GM19438 (cell line): ENCODE results near the gene MT1A.
"Not testable (repeated sequence)": the region's sequence is repeated elsewhere in the genome, so short reads cannot be mapped to it uniquely, and the experiment has no call there.

Source experiments
- ATAC-seq: cut with Tn5 transposase; IDR thresholded peaks from one replicate; pipeline ENCODE4 v1.9.1; 2021; ENCODE audit warnings: low read depth; ENCODE audit not compliant: unreplicated experiment

Gene MT1A

DNA sequence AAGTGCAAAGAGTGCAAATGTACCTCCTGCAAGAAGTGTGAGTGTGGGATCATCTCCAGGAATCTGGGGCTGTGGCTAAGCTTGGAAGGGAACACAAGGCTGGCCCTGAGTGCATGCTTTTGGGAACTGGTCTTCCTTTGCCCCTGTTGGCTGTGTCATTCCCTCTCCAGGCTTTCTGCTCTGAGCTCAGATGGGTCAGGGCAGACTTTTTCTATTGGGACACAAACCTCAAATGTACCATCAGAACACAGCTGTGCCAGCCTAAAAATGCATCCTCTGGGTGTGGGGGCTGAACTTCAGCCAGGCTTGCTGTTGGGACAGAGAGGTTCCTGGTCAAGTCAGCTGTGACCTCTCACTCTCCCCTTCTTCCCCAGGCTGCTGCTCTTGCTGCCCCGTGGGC lies 14.1 kb downstream of the MT1A start:
- ATAC-seq, result no peak

DNA sequence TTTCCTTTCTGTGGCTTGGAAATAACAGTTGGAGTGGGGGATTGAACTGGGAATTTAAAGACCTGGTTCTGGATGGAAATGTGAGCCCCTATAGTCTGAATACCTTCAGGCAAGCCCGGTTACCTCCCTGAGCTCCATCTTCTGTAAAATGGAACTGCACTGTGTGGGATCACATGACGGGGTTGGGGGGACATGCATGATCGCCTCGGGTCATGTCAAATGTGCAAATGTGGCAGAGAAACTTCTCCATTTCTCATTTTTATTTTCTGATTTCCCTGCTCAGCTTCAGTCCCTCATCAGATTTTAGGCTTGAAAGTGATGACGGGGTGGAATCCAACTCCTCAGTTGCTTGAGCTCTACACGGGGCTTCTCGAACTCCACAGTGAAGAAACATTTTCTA lies 14.8 kb downstream of the MT1A start:
- no peak for ATAC-seq

DNA sequence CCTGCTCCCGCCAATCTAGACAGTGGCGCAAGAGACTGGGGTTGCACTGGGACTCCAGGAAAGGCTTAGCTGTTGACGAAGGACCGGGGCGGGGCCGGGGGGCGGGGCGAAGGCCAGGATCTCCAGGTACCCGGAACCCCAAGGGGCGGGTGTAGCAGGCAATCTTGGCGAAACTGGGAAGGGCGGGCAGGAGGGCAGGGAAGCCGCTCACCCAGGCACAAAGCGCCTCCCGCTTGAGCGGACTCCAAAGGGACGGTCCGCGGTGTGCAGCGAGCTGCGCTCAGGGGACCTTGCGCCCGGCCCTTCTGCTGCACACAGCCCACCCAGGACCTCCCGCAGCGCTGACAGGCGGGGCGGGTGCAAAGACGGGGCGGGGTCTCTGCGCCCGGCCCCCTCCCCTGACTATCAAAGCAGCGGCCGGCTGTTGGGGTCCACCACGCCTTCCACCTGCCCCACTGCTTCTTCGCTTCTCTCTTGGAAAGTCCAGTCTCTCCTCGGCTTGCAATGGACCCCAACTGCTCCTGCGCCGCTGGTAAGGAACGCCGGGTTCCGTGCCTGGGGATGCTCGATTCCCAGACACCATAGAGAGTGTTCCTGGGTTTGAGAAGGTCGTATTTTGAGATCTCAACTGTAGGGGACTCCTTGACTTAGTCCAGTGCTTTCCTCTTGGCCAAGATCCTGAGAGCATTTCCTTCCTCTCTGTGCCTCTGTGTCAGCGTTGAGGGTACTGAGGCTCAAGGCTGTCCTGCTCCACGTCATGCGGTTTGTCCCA lies 19.3 kb downstream of the MT1A start, which contains the start of gene MT1F:
Gene MT1F, plus strand, starts transcription at position 405 of the 772 bp plus-strand sequence. Its CDS starts 100 bp downstream, at position 505.
- no peak for ATAC-seq

DNA sequence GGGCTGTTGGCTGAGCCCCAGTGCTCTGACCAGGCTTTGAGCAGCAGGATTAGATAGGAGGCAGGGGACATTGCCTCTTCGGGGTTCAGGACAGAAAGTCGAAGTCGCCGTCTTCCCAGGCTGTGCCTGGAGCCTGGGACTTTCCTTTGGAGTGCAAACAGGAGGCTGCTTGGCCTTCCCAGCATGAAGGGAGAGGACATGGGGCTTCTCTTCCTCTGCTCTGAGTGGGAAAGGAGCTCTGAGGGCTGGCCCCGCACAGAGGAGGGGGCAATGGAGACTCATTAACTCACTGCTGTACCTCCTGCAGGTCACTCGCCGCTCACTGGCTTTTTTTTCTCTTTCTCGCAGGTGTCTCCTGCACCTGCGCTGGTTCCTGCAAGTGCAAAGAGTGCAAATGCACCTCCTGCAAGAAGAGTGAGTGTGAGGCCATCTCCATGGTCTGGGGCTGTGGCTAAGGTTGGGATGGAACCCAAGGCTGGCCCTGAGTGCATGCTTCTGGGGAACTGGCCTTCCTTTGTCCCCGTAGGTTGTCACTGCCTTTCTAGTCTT lies 19.9 kb downstream of the MT1A start:
- no peak for ATAC-seq

DNA sequence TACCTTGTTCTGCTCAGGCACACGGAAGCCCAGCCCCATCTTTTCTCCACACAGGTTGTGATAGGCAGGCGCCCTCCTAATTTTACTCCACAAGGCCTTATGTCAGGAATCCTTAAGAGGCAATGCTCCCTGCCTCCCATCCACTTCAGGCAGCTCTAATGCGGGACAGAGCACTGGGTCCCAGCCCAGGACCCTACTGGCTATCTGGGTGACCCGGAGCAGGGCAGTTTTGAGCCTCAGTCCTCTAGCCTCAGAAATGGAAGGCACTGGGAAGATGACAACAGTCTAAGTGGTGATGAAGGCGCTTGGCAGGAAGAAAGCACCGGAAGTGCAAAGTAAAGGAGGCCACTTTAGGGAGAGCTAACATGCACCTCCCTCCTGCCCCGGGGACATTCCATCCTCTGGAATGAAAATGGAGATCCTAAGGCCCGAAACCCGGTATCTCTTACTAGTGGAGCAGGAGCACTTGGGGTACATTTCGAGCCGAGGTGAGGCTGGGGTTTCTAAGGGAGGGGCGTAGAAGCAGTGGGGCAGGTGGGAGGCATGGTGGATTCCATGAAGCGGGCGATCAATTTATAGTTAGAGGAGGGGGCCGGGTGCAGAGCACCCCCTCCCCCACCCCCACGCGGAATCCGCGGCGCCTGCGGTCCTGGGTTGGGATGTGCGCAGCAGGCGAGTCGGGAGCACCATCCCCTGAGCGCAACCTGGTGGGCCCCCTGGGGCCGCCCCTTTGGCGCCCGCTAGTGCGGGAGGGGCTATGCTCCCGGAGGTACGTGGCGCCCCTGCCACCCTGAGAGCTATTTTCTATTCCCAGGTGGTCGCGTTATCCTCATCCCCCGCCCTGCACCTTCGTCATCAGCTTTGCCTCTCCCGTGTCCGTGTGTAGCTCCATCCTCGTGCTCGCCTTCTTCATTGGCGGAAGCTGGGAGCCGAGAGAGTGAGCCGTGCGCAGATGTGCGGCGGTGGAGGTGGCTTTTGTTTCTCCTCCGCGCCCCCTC lies 24.2 kb downstream of the MT1A start:
- ATAC-seq, result no peak

DNA sequence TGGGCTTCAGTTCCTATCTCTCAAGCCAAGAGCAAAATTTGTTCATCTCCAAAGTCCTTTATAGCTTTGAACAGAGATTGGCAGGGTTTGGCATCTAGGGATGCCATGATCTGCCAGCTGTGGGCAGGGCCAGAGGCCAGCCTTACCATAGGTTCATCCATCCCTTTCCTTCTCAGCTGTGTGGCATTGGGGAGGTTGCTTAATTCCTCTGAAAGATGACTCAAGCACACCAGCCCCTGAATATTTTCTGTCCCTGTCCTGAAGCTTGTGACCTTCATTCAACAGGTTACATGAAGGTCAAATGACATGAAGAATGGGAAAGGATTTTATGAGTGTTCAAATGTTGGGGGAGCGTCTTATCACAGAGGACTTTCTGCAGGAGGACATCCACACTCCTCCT lies 26.0 kb downstream of the MT1A start:
- ATAC-seq, result no peak

DNA sequence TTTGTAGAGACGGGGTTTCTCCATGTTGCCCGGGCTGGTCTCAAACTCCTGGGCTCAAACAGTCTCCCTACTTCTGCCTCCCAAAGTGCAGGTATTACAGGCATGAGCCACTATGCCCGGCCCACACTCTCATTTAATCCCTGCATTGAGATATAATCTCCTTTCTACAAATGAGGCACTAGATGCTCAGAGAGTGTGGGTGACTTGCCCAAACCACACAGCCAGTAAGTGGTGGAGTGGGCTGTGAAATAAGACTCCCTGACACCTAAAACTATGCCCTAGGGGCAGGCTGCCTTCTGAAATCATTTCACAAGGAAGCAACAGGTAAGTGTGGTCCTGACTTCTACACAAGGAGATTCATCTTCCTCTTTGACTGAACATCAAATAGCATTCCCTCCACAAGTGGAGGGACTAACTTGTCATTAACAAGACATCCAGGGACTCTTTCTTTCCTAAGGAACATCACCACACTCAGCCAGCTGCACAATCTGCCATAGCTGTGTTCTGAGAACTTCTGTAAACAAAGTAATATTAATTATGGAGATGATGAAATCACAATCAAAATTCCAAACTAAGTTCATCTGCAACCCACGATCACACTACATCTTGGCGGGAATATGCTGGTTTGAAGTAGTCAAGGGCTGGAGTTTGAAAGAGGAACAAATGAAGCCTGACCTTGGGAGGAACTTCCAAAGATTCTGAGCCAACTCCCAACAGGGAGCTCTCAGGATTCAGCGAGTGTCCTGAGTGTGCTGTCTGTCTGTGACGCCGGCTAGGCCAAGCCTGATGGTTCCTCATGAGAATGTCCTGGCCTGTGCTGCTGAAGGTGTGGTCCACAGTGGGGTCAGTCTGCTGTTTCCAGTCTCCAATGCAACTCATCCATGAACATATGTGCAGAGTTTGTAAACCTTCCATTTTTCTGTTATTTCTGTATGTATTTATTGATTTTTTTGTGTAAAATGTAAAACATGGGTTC lies 27.1 kb downstream of the MT1A start:
- ATAC-seq, result not testable (repeated sequence)

DNA sequence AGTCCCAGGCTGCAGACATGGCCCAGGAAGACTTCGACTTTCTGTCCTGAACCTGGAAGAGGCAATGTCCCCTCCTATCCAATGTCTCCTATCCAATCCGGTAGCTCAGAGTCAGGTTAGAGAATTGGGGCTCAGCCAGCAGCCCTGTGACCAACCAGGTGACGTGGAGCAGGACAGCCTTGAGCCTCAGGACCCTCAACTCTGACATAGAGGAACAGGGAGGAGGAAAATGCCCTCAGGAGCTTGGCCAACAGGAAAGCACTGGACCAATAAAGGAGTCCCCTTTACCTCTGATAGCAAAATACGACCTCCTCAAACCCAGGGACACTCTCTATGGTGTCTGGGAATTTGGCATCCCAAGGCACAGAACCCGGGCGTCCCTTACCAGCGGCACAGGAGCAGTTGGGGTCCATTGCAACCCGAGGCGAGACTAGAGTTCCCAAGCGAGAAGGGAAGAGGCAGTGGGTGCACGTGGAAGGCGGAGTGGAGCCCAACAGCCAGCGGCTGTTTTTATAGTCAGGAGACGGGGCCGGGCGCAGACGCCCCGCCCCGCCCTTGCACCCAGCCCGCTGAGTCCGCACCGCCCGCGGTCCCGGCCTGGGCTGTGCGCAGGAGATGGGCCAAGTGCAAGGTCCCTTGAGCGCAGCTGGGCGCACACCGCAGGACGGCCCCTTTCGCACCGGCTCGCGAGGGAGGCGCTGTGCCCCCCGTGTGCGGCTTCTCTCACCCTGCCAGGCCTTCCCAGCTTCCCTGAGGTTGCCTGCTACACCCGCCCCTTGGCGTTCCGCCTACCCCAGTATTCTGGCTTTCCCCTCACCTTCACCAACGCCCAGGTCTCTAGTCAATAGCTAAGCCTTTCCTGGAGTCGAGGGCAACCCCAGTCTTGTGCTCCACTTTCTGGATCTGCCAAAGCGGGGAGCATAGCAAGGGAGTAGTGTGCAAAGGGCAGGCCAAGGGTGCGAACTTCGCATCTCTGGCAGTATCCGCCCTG lies 29.4 kb downstream of the MT1A start, which contains the start of gene MT1G:
Gene MT1G, minus strand, starts transcription at position 485 of the 991 bp plus-strand sequence. Its CDS starts 72 bp downstream, at position 413.
- no peak for ATAC-seq

DNA sequence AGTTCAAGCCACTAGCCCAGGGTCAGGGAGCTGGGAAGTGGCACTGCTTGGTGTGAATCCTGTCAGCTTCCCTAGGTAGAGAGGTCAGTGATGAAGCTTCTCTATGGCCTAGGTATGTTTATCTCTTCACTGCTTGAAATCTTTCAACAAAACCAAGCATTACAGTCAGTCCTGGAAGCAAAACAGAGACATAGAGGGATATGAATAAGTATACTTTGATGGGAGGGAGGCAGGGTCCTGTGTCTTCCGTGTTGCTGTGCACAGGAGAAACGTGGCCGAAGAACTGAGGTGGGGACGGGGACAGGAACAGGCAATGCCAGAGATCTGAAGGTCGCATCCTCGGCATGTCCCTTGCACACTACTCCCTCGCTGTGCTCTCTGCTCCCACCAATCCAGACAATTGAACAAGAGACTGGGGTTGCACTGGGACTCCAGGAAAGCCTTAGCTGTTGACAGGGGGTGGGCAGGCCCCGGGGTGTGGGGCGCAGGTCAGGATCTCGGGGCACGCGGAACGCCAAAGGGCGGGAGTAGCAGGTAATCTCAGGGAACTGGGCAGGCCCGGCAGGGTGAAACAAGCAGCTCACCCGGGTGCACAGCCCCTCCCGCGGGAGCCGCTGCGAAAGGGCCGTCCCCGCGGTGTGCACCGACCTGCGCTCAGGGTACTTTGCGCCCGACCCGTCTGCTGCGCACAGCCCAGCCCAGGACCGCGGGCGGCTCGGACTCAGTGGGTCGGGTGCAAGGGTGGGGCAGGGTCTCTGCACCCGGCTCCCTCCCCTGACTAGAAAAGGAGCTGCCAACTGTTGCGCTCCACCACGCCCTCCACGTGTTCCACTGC lies 30.8 kb downstream of the MT1A start, which contains the start of gene MT1H:
Gene MT1H, plus strand, starts transcription at position 810 of the 835 bp plus-strand sequence. CDS start 71 bp downstream, outside the sequence.
- no peak for ATAC-seq

DNA sequence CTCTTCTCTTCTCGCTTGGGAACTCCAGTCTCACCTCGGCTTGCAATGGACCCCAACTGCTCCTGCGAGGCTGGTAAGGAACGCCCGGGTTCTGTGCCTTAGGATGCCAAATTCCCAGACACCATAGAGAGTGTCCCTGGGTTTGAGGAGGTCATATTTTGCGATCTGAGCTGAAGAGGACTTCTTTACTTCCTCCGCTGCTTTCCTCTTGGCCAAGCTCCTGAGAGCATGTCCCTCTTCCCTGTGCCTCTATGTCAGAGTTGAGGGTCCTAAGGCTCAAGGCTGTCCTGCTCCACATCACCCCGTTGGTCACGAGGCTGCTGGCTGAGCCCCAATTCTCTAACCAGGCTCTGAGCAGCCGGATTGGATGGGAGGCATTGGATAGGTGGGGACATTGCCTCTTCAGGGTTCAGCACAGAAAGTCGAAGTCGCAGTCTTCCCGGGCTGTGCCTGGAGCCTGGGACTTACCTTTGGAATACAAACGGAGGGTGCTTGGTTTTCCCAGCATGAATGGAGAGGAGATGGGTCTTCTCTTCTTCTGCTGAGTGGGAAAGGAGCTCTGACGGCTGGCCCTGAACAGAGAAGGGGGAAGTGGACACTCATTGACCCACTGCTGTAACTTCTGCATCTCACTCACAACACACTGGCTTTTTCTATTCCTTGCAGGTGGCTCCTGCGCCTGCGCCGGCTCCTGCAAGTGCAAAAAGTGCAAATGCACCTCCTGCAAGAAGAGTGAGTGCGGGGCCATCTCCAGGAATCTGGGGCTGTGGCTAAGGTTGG lies 31.6 kb downstream of the MT1A start:
- ATAC-seq, result no peak

DNA sequence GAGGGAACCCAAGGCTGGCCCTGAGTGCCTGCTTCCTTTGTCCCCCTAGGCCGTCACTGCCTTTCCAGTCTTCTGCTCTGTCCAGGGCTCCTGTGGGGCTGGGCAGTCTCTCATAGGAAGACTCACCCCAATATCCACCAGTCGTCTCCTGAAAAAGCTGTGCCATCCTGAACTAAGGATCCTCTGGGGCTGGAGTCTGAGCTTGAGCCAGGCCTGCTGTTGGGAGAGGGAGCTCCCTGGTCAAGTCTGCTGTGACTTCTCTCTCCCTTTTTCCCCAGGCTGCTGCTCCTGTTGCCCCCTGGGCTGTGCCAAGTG lies 32.1 kb downstream of the MT1A start:
- ATAC-seq, result no peak

DNA sequence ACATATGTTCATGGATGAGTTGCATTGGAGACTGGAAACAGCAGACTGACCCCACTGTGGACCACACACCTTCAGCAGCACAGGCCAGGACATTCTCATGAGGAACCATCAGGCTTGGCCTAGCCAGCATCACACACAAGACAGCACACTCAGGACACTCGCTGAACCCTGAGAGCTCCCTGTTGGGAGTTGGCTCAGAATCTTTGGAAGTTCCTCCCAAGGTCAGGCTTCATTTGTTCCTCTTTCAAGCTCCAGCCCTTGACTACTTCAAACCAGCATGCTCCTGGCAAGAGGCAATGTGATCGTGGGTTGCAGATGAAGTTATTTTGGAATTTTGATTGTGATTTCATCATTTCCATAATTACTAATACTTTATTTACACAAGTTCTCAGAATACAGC lies 33.2 kb downstream of the MT1A start:
- ATAC-seq, result not testable (repeated sequence)

DNA sequence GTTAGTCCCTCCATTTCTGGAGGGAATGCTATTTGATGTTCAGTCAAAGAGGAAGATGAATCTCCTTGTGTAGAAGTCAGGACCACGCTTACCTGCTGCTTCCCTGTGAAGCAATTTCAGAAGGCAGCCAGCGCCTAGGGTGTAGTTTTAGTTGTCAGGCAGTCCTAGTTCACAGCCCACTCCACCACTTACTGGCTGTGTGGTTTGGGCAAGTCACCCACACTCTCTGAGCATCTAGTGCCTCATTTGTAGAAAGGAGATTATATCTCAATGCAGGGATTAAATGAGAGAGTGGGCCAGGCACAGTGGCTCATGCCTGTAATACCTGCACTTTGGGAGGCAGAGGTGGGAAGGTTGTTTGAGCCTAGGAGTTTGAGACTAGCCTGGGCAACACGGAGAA lies 33.7 kb downstream of the MT1A start:
- ATAC-seq, result not testable (repeated sequence)

DNA sequence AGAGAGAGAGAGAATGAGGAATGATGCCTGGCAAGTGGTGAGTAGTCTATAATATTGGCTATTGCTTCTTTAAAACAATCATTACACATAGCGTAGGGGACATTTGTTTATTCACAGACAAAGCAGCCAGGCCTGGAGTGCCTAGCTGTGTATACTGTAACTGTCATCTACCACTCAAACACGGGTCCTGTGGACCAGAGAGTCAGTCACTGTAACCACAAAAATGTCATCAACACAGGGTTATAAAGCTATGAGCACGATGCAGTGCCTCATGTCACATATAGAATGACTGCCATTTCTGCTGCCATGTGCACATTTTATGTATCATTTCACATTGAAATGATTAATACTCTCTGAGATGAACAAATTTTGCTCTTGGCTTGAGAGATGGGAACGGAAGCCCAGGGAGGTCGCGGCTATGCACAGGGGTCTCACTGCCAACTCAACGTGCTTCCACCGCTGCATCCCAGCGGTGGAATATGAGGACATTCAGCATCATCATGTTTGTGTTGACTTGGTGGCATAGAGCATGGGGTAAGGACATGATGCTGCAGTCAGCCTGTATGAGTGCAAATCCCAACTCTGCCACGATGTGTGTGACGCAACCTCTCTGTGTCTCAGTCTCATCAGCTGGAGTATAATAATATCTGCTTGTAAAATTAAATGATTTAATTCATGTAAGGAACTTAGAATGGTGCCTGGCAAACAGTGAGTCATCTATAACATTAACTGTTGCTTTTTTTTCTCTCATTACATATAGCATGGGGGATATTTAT lies 34.5 kb downstream of the MT1A start:
- ATAC-seq, result no peak

DNA sequence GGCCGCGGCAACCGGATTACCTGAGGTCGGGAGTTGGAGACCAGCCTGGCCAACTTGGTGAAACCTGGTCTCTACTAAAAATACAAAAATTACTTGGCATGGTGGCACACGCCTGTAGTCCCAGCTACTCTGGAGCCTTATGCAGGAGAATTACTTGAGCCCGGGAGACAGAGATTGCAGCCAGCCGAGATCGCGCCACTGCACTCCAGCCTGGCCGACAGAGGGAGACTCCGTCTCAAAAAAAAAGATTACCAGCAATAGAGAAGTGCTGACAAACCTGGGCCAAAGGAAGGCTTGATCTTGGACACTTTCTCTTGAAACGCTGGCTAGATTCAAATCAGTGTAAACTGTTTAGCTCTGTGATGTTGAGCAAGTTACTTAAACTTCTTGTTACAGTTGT lies 35.5 kb downstream of the MT1A start:
- no peak for ATAC-seq

DNA sequence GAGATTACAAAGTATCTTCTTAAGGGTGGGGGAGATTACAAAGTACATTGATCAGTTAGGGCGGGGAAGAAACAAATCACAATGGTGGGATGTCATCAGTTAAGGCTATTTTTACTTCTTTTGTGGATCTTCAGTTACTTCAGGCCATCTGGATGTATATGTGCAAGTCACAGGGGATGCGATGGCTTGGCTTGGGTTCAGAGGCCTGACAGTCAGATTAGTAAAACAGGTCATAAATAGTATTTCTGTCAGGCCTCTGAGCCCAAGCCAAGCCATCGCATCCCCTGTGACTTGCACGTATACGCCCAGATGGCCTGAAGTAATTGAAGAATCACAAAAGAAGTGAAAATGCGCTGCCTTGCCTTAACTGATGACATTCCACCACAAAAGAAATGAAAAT lies 36.1 kb downstream of the MT1A start:
- not testable (repeated sequence) for ATAC-seq
